Dendritic cell treated with granulocyte-macrophage colony-stimulating factor and Interleukin-4, amounts not matched to agents 40 ng/mL and 50 ng/mL, for 4 days (primary cell): Measurements from ENCODE around the gene PCDHB13.
"Not testable (repeated sequence)": the region's sequence is repeated elsewhere in the genome, so short reads cannot be mapped to it uniquely, and the experiment has no call there.

Experiments
- H3K27ac Mint-ChIP-seq: one replicate; pipeline ENCODE4 v1.8.0; 2022; ENCODE audit warnings: mild to moderate bottlenecking, mixed read lengths
- H3K27me3 Mint-ChIP-seq: one replicate; pipeline ENCODE4 v1.8.0; 2022; ENCODE audit warnings: mild to moderate bottlenecking, mixed read lengths
- H3K36me3 Mint-ChIP-seq: one replicate; pipeline ENCODE4 v1.8.0; 2022; ENCODE audit warnings: low read depth, mixed read lengths
- H3K4me1 Mint-ChIP-seq: one replicate; pipeline ENCODE4 v1.8.0; 2022; ENCODE audit warnings: low read depth, mixed read lengths
- H3K4me3 Mint-ChIP-seq: one replicate; pipeline ENCODE4 v1.8.0; 2022; ENCODE audit warnings: mild to moderate bottlenecking, moderate library complexity, mixed read lengths
- H3K9me3 Mint-ChIP-seq: one replicate; pipeline ENCODE4 v1.8.0; 2022; ENCODE audit warnings: mixed read lengths
- intact Hi-C: fragments of 100-400 bp; cut with micrococcal nuclease; formaldehyde crosslinking; loops from one replicate; pipeline ENCODE4 v1.15.0; 2022

PCDHB13 gene

GRCh38 chr5:141224844-141225243 is 11.1 kb downstream of the PCDHB13 start:
- H3K4me1 Mint-ChIP-seq, intact Hi-C loops, H3K27ac Mint-ChIP-seq, H3K36me3 Mint-ChIP-seq, H3K4me3 Mint-ChIP-seq: not testable (repeated sequence)
- Mint-ChIP-seq H3K27me3 (peaks cover 28% of the 10 kb centered on the region), H3K9me3 (peaks cover 25% of the 10 kb centered on the region)

- H3K36me3 Mint-ChIP-seq, H3K27ac Mint-ChIP-seq, H3K4me3 Mint-ChIP-seq, H3K4me1 Mint-ChIP-seq, intact Hi-C loops: not testable (repeated sequence)
- peaks cover 19% of the 10 kb centered on the region for H3K9me3 Mint-ChIP-seq
- peaks cover 28% of the 10 kb centered on the region for H3K27me3 Mint-ChIP-seq
Observed at GRCh38 chr5:141225421-141225820, 11.7 kb downstream of the PCDHB13 start.

- Mint-ChIP-seq H3K27me3 (peaks cover 25% of the 10 kb centered on the region), H3K4me3 (no peak overlapping the region), H3K9me3 (peaks cover 69% of the 10 kb centered on the region), H3K27ac (no peak overlapping the region), H3K36me3 (peaks cover 6% of the 10 kb centered on the region), H3K4me1 (no peaks in the 10 kb centered on the region)
- intact Hi-C loops = no loop called here
Observed at GRCh38 chr5:141234109-141234667, 20.5 kb downstream of the PCDHB13 start.

- H3K27ac Mint-ChIP-seq, H3K36me3 Mint-ChIP-seq, intact Hi-C loops, H3K4me3 Mint-ChIP-seq, H3K4me1 Mint-ChIP-seq: not testable (repeated sequence)
- Mint-ChIP-seq H3K27me3 (peaks cover 34% of the 10 kb centered on the region), H3K9me3 (peaks cover 84% of the 10 kb centered on the region)
Observed at GRCh38 chr5:141235922-141236321, 22.2 kb downstream of the PCDHB13 start.

- H3K4me1 Mint-ChIP-seq = no peaks in the 10 kb centered on the region
- peaks cover 41% of the 10 kb centered on the region for H3K27me3 Mint-ChIP-seq
- H3K27ac Mint-ChIP-seq = no peak overlapping the region
- peaks cover 84% of the 10 kb centered on the region for H3K9me3 Mint-ChIP-seq
- intact Hi-C loops = no loop called here
- H3K4me3 Mint-ChIP-seq = no peak overlapping the region
- H3K36me3 Mint-ChIP-seq = peaks cover 8% of the 10 kb centered on the region
Observed at GRCh38 chr5:141236516-141237313, 23.0 kb downstream of the PCDHB13 start.

- H3K27me3 Mint-ChIP-seq = peaks cover 25% of the 10 kb centered on the region
- peaks cover 89% of the 10 kb centered on the region for H3K9me3 Mint-ChIP-seq
- H3K36me3 Mint-ChIP-seq = peaks cover 9% of the 10 kb centered on the region
- H3K4me3 Mint-ChIP-seq = no peak overlapping the region
- H3K27ac Mint-ChIP-seq = no peak overlapping the region
- no peaks in the 10 kb centered on the region for H3K4me1 Mint-ChIP-seq
- intact Hi-C loops = no loop called here
Observed at GRCh38 chr5:141241496-141241895, 27.8 kb downstream of the PCDHB13 start.

- no peak within 1 kb of the TSS for H3K4me3 Mint-ChIP-seq
- peaks cover 6% of the 10 kb centered on the region for H3K36me3 Mint-ChIP-seq
- peaks cover 96% of the 10 kb centered on the region for H3K9me3 Mint-ChIP-seq
- H3K4me1 Mint-ChIP-seq = no peaks in the 10 kb centered on the region
- H3K27me3 Mint-ChIP-seq = peaks cover 20% of the 10 kb centered on the region
- H3K27ac Mint-ChIP-seq = no peak within 1 kb of the TSS
- intact Hi-C loops = no loop called here
Observed at GRCh38 chr5:141245250-141245717, 31.6 kb downstream of the PCDHB13 start, which contains the start of gene PCDHB15. Gene PCDHB15, plus strand, starts transcription at chr5:141245395. Its CDS starts 184 bp downstream, at chr5:141245579.

- H3K27ac Mint-ChIP-seq, H3K27me3 Mint-ChIP-seq, H3K4me3 Mint-ChIP-seq, intact Hi-C loops, H3K4me1 Mint-ChIP-seq, H3K36me3 Mint-ChIP-seq: not testable (repeated sequence)
- peaks cover 93% of the 10 kb centered on the region for H3K9me3 Mint-ChIP-seq
Observed at GRCh38 chr5:141246971-141247370, 33.3 kb downstream of the PCDHB13 start.

GRCh38 chr5:141247434-141247833 is 33.7 kb downstream of the PCDHB13 start:
- H3K27ac Mint-ChIP-seq, H3K4me1 Mint-ChIP-seq, H3K36me3 Mint-ChIP-seq, intact Hi-C loops, H3K4me3 Mint-ChIP-seq, H3K27me3 Mint-ChIP-seq: not testable (repeated sequence)
- peaks cover 93% of the 10 kb centered on the region for H3K9me3 Mint-ChIP-seq

- Mint-ChIP-seq H3K9me3 (peaks cover 83% of the 10 kb centered on the region), H3K4me1 (no peaks in the 10 kb centered on the region), H3K36me3 (no peaks in the 10 kb centered on the region), H3K27me3 (peaks cover 4% of the 10 kb centered on the region), H3K4me3 (no peak overlapping the region), H3K27ac (no peak overlapping the region)
- intact Hi-C loops = no loop called here
Observed at GRCh38 chr5:141250576-141250975, 36.9 kb downstream of the PCDHB13 start.

- Mint-ChIP-seq H3K9me3 (peaks cover 82% of the 10 kb centered on the region), H3K4me1 (no peaks in the 10 kb centered on the region)
- intact Hi-C loops = no loop called here
Observed at GRCh38 chr5:141258464-141258863, 44.7 kb downstream of the PCDHB13 start.

GRCh38 chr5:141258948-141259347 is 45.2 kb downstream of the PCDHB13 start:
- H3K36me3 Mint-ChIP-seq = no peaks in the 10 kb centered on the region
- intact Hi-C loops = no loop called here
- H3K27ac Mint-ChIP-seq = no peak overlapping the region
- no peaks in the 10 kb centered on the region for H3K4me1 Mint-ChIP-seq
- no peak overlapping the region for H3K4me3 Mint-ChIP-seq
- peaks cover 87% of the 10 kb centered on the region for H3K9me3 Mint-ChIP-seq
- no peaks in the 10 kb centered on the region for H3K27me3 Mint-ChIP-seq

More at GRCh38 chr5:141258464-141258863, 44.7 kb downstream of the PCDHB13 start:
- Mint-ChIP-seq H3K27ac (no peak overlapping the region), H3K4me3 (no peak overlapping the region), H3K27me3 (no peaks in the 10 kb centered on the region), H3K36me3 (no peaks in the 10 kb centered on the region)

- H3K4me1 Mint-ChIP-seq = no peaks in the 10 kb centered on the region
- no peaks in the 10 kb centered on the region for H3K27me3 Mint-ChIP-seq
- H3K9me3 Mint-ChIP-seq = peaks cover 89% of the 10 kb centered on the region
- H3K4me3 Mint-ChIP-seq = no peak overlapping the region
- no peaks in the 10 kb centered on the region for H3K36me3 Mint-ChIP-seq
- intact Hi-C loops = loop anchor here (10.0 kb wide), 1 partner anchor 54 kb away; no protein-coding TSS in a partner anchor
- H3K27ac Mint-ChIP-seq = no peak overlapping the region
Observed at GRCh38 chr5:141260458-141261237, 46.9 kb downstream of the PCDHB13 start.

- intact Hi-C loops = loop anchor here (10.0 kb wide), 1 partner anchor 54 kb away; no protein-coding TSS in a partner anchor
- H3K27ac Mint-ChIP-seq = no peak overlapping the region
- no peak overlapping the region for H3K4me3 Mint-ChIP-seq
- no peaks in the 10 kb centered on the region for H3K27me3 Mint-ChIP-seq
- peaks cover 89% of the 10 kb centered on the region for H3K9me3 Mint-ChIP-seq
- no peaks in the 10 kb centered on the region for H3K36me3 Mint-ChIP-seq
- no peaks in the 10 kb centered on the region for H3K4me1 Mint-ChIP-seq
Observed at GRCh38 chr5:141261238-141261546, 47.5 kb downstream of the PCDHB13 start.
